ENCODE measurements around the gene EVX1. TPM values are rescaled to one million over a fixed set of nuclear protein-coding genes. Genes with fewer than 3 reads are reported as not detected.

The EVX1 gene
- total and polyA plus RNA-seq, 2 experiments from 2014 or later, result not detected

- TF ChIP-seq CTCF (IDR thresholded peaks at IDR 0.05; ENCODE audit: low read depth, low read length), result peak; percentile 37
Measured at GRCh38 chr7:27235387-27236311, 7.0 kb upstream of the EVX1 start.

GRCh38 chr7:27237735-27238334 is 4.8 kb upstream of the EVX1 start:
- peaks cover 100% of the 10 kb centered on the region for H3K27me3 ChIP-seq
- no peaks in the 10 kb centered on the region for H3K36me3 ChIP-seq
- no peak overlapping the region for H3K4me3 ChIP-seq
- peaks cover 11% of the 10 kb centered on the region for H3K4me1 ChIP-seq (ENCODE audit: low read depth)
- no peaks in the 10 kb centered on the region for H3K9me3 ChIP-seq (ENCODE audit: low read depth)
- peak in 1 of 2 donors; percentile 45 for DNase-seq (ENCODE audit: low read depth in 1 of 2, low spot score in 1 of 2)
- no peak for TF ChIP-seq CTCF (IDR thresholded peaks at IDR 0.05; ENCODE audit: low read depth, low read length)
- no peak overlapping the region for H3K27ac ChIP-seq

More at GRCh38 chr7:27235387-27236311, 7.0 kb upstream of the EVX1 start:
- Histone ChIP-seq H3K4me3 (peak overlapping the region; percentile 33), H3K27me3 (peaks cover 94% of the 10 kb centered on the region), H3K9me3 (ENCODE audit: low read depth) (no peaks in the 10 kb centered on the region), H3K27ac (no peak overlapping the region), H3K36me3 (no peaks in the 10 kb centered on the region), H3K4me1 (ENCODE audit: low read depth) (peaks cover 4% of the 10 kb centered on the region)
- DNase-seq (ENCODE audit: low read depth in 1 of 2, low spot score in 1 of 2), result peak; percentile 33 to 75

GRCh38 chr7:27238979-27239386 is 3.6 kb upstream of the EVX1 start:
- TF ChIP-seq CTCF (IDR thresholded peaks at IDR 0.05; ENCODE audit: low read depth, low read length), result no peak
- no peak for DNase-seq (ENCODE audit: low read depth in 1 of 2, low spot score in 1 of 2)
- Histone ChIP-seq H3K27ac (no peak overlapping the region), H3K36me3 (no peaks in the 10 kb centered on the region), H3K4me1 (ENCODE audit: low read depth) (peaks cover 15% of the 10 kb centered on the region), H3K9me3 (ENCODE audit: low read depth) (no peaks in the 10 kb centered on the region), H3K27me3 (peaks cover 100% of the 10 kb centered on the region), H3K4me3 (peak overlapping the region; percentile 33)

GRCh38 chr7:27239387-27240014 is 3.1 kb upstream of the EVX1 start:
- DNase-seq (ENCODE audit: low read depth in 1 of 2, low spot score in 1 of 2), result peak in 1 of 2 donors; percentile 34
- no peak for TF ChIP-seq CTCF (IDR thresholded peaks at IDR 0.05; ENCODE audit: low read depth, low read length)
- Histone ChIP-seq H3K27me3 (peaks cover 100% of the 10 kb centered on the region), H3K27ac (no peak overlapping the region), H3K9me3 (ENCODE audit: low read depth) (no peaks in the 10 kb centered on the region), H3K36me3 (no peaks in the 10 kb centered on the region), H3K4me3 (peak overlapping the region; percentile 33), H3K4me1 (ENCODE audit: low read depth) (peaks cover 15% of the 10 kb centered on the region)

GRCh38 chr7:27240015-27240731 is 2.4 kb upstream of the EVX1 start:
- H3K27me3 ChIP-seq, result peaks cover 100% of the 10 kb centered on the region
- no peak overlapping the region for H3K27ac ChIP-seq
- H3K9me3 ChIP-seq (ENCODE audit: low read depth), result no peaks in the 10 kb centered on the region
- no peaks in the 10 kb centered on the region for H3K36me3 ChIP-seq
- H3K4me3 ChIP-seq, result peak overlapping the region; percentile 33
- H3K4me1 ChIP-seq (ENCODE audit: low read depth), result peaks cover 15% of the 10 kb centered on the region
- no peak for TF ChIP-seq CTCF (IDR thresholded peaks at IDR 0.05; ENCODE audit: low read depth, low read length)
- no peak for DNase-seq (ENCODE audit: low read depth in 1 of 2, low spot score in 1 of 2)

Measured in cardiac muscle cell (in vitro differentiated cells and primary cell).